Measurements from ENCODE around the gene VTA1. TPM values are rescaled to one million over a fixed set of nuclear protein-coding genes. Genes with fewer than 3 reads are reported as not detected.

Gene VTA1
- total RNA-seq, 2 experiments from 2014 or later, result 37.9 to 51.0 TPM

- H3K36me3 ChIP-seq (ENCODE audit: insufficient read depth, low read length), result no peaks in the 10 kb centered on the region
- intact Hi-C loops (cut with micrococcal nuclease; ENCODE audit: unreplicated experiment), result no loop called here
- CTCF ChIA-PET (ENCODE audit: unreplicated experiment), result no interaction called here
- no TSS peak for BruUV-seq (replicated peaks)
- no peaks in the 10 kb centered on the region for H3K9me3 ChIP-seq (ENCODE audit: low read length)
- H4K20me1 ChIP-seq (ENCODE audit: insufficient read depth, low read length), result no peaks in the 10 kb centered on the region
- no peaks in the 10 kb centered on the region for H3K4me1 ChIP-seq (ENCODE audit: insufficient read depth, low read length, poor library complexity, severe bottlenecking)
- no peak overlapping the region for H3K4me2 ChIP-seq (ENCODE audit: low read length)
- no peak overlapping the region for H3K4me3 ChIP-seq (ENCODE audit: low read depth, low read length, poor library complexity, severe bottlenecking)
- H2AFZ ChIP-seq (ENCODE audit: low read length), result no peak overlapping the region
- H3K79me2 ChIP-seq (ENCODE audit: insufficient read depth, low read depth, low read length), result no peaks in the 10 kb centered on the region
- TF ChIP-seq EZH2phosphoT487 (IDR thresholded peaks at IDR 0.05; ENCODE audit: borderline replicate concordance, low read depth, low read length), result no peak
- no peak for TF ChIP-seq CTCF (conservative IDR thresholded peaks at IDR 0.05; ENCODE audit: low read length)
- H3K9me2 ChIP-seq (ENCODE audit: insufficient read depth, low read length), result no peaks in the 10 kb centered on the region
- POLR2A ChIA-PET, result no interaction called here
- DNase-seq (ENCODE audit: low spot score), result no peak
- H3K27ac ChIP-seq (ENCODE audit: low read depth, low read length, poor library complexity, severe bottlenecking), result no peak overlapping the region
Measured at GRCh38 chr6:142118925-142119324, 28.1 kb upstream of the VTA1 start.

- POLR2A ChIA-PET, result interaction anchor here (1.4 to 1.5 kb wide), 2 partner anchors 9 to 27 kb away, joined by 3 to 6 read pairs; no protein-coding TSS in a partner anchor
Measured at GRCh38 chr6:142121342-142121741, 25.7 kb upstream of the VTA1 start.

GRCh38 chr6:142130814-142131213 lies 16.2 kb upstream of the VTA1 start:
- no peak overlapping the region for H3K4me2 ChIP-seq (ENCODE audit: low read length)
- no peak overlapping the region for H3K27ac ChIP-seq (ENCODE audit: low read depth, low read length, poor library complexity, severe bottlenecking)
- ChIA-PET CTCF (ENCODE audit: unreplicated experiment) (no interaction called here), POLR2A (no interaction called here)
- no peak overlapping the region for H2AFZ ChIP-seq (ENCODE audit: low read length)
- H3K9me2 ChIP-seq (ENCODE audit: insufficient read depth, low read length), result no peaks in the 10 kb centered on the region
- TF ChIP-seq CTCF (conservative IDR thresholded peaks at IDR 0.05; ENCODE audit: low read length), result no peak
- TF ChIP-seq EZH2phosphoT487 (IDR thresholded peaks at IDR 0.05; ENCODE audit: borderline replicate concordance, low read depth, low read length), result no peak
- no peaks in the 10 kb centered on the region for H4K20me1 ChIP-seq (ENCODE audit: insufficient read depth, low read length)
- H3K4me1 ChIP-seq (ENCODE audit: insufficient read depth, low read length, poor library complexity, severe bottlenecking), result no peaks in the 10 kb centered on the region
- intact Hi-C loops (cut with micrococcal nuclease; ENCODE audit: unreplicated experiment), result no loop called here
- BruUV-seq (replicated peaks), result no TSS peak
- no peaks in the 10 kb centered on the region for H3K36me3 ChIP-seq (ENCODE audit: insufficient read depth, low read length)
- no peaks in the 10 kb centered on the region for H3K79me2 ChIP-seq (ENCODE audit: insufficient read depth, low read depth, low read length)
- H3K9me3 ChIP-seq (ENCODE audit: low read length), result no peaks in the 10 kb centered on the region
- no peak overlapping the region for H3K4me3 ChIP-seq (ENCODE audit: low read depth, low read length, poor library complexity, severe bottlenecking)
- DNase-seq (ENCODE audit: low spot score), result no peak

More at GRCh38 chr6:142121342-142121741, 25.7 kb upstream of the VTA1 start:
- BruUV-seq (replicated peaks), result no TSS peak
- no peak for DNase-seq (ENCODE audit: low spot score)
- H3K4me3 ChIP-seq (ENCODE audit: low read depth, low read length, poor library complexity, severe bottlenecking), result no peak overlapping the region
- H3K36me3 ChIP-seq (ENCODE audit: insufficient read depth, low read length), result no peaks in the 10 kb centered on the region
- H4K20me1 ChIP-seq (ENCODE audit: insufficient read depth, low read length), result no peaks in the 10 kb centered on the region
- H3K27ac ChIP-seq (ENCODE audit: low read depth, low read length, poor library complexity, severe bottlenecking), result no peak overlapping the region
- H3K4me1 ChIP-seq (ENCODE audit: insufficient read depth, low read length, poor library complexity, severe bottlenecking), result no peaks in the 10 kb centered on the region
- no peak for TF ChIP-seq CTCF (conservative IDR thresholded peaks at IDR 0.05; ENCODE audit: low read length)
- no peak for TF ChIP-seq EZH2phosphoT487 (IDR thresholded peaks at IDR 0.05; ENCODE audit: borderline replicate concordance, low read depth, low read length)
- no peak overlapping the region for H3K4me2 ChIP-seq (ENCODE audit: low read length)
- no peaks in the 10 kb centered on the region for H3K9me2 ChIP-seq (ENCODE audit: insufficient read depth, low read length)
- intact Hi-C loops (cut with micrococcal nuclease; ENCODE audit: unreplicated experiment), result no loop called here
- H3K9me3 ChIP-seq (ENCODE audit: low read length), result no peaks in the 10 kb centered on the region
- CTCF ChIA-PET (ENCODE audit: unreplicated experiment), result no interaction called here
- H2AFZ ChIP-seq (ENCODE audit: low read length), result no peak overlapping the region
- H3K79me2 ChIP-seq (ENCODE audit: insufficient read depth, low read depth, low read length), result no peaks in the 10 kb centered on the region
